Neural cell (in vitro differentiated cells): ENCODE results near the gene CRHR1. TPM values are rescaled to one million over a fixed set of nuclear protein-coding genes. Genes with fewer than 3 reads are reported as not detected.

Experiments used
- H2AFZ ChIP-seq: fragments of 200-600, 300-800 bp; sonication (generic), shearing (Covaris generic); 2 replicates; pipeline ENCODE4 v1.6.0; 2014; ENCODE audit warnings: low read depth, mild to moderate bottlenecking, antibody characterized with exemption, low read length, moderate library complexity
- H3F3A ChIP-seq: fragments of 200-600 bp; shearing (Covaris generic); 2 replicates; pipeline ENCODE4 v1.6.1; 2016; ENCODE audit warnings: mild to moderate bottlenecking, moderate library complexity, mixed read lengths, antibody characterized with exemption, low read length; ENCODE audit not compliant: insufficient read depth, poor library complexity, severe bottlenecking
- H3K27ac ChIP-seq: fragments of 200-600, 300-800 bp; sonication (generic), shearing (Covaris generic); 2 replicates; pipeline ENCODE4 v1.5.1; 2014; ENCODE audit warnings: mild to moderate bottlenecking, low read length, moderate library complexity
- H3K27me3 ChIP-seq: fragments of 300-800, 200-600 bp; sonication (generic), shearing (Covaris generic); 2 replicates; pipeline ENCODE4 v1.6.0; 2014; ENCODE audit warnings: mild to moderate bottlenecking, low read depth, low read length, moderate library complexity; ENCODE audit not compliant: insufficient read depth
- H3K36me3 ChIP-seq: fragments of 300-800, 200-600 bp; sonication (generic), shearing (Covaris generic); 2 replicates; pipeline ENCODE4 v1.5.1; 2014; ENCODE audit warnings: mild to moderate bottlenecking, antibody characterized with exemption, low read length, moderate library complexity; ENCODE audit not compliant: insufficient read depth
- H3K4me2 ChIP-seq: fragments of 300-800, 200-600 bp; sonication (generic), shearing (Covaris generic); 2 replicates; pipeline ENCODE4 v1.6.0; 2014; ENCODE audit warnings: mild to moderate bottlenecking, low read length
- H3K4me3 ChIP-seq: fragments of 300-800, 200-600 bp; sonication (generic), shearing (Covaris generic); 2 replicates; pipeline ENCODE4 v1.5.1; 2014; ENCODE audit warnings: mild to moderate bottlenecking, low read length, moderate library complexity
- H3K79me2 ChIP-seq: fragments of 200-600 bp; shearing (Covaris generic); replicated peaks from 2 replicates; pipeline ENCODE4 v1.6.0; 2014; ENCODE audit warnings: mild to moderate bottlenecking, low read length, moderate library complexity; ENCODE audit not compliant: insufficient read depth
- H3K9ac ChIP-seq: fragments of 300-800, 200-600 bp; sonication (generic), shearing (Covaris generic); 2 replicates; pipeline ENCODE4 v1.6.1; 2016; ENCODE audit warnings: mild to moderate bottlenecking, low read length, mixed read lengths
- H3K9me2 ChIP-seq: fragments of 200-600 bp; shearing (Covaris generic); 2 replicates; pipeline ENCODE4 v1.6.1; 2016; ENCODE audit warnings: mild to moderate bottlenecking, low read length, mixed read lengths; ENCODE audit not compliant: insufficient read depth
- H3K9me3 ChIP-seq: fragments of 200-600, 300-800 bp; sonication (generic), shearing (Covaris generic); 2 replicates; pipeline ENCODE4 v1.6.1; 2016; ENCODE audit warnings: mild to moderate bottlenecking, mixed run types, low read length, moderate library complexity, mixed read lengths
- H4K20me1 ChIP-seq: fragments of 200-600 bp; shearing (Covaris generic); 2 replicates; pipeline ENCODE4 v1.6.1; 2016; ENCODE audit warnings: mild to moderate bottlenecking, mixed run types; ENCODE audit not compliant: insufficient read depth
- EP300 ChIP-seq: fragments of 450-650 bp; conservative IDR thresholded peaks from 2 replicates; pipeline ENCODE4 v1.6.1; 2014; ENCODE audit warnings: antibody characterized with exemption, mild to moderate bottlenecking, moderate library complexity; ENCODE audit not compliant: poor library complexity, severe bottlenecking
- EZH2 ChIP-seq: fragments of 200-600, 300-800 bp; shearing (Covaris generic), sonication (generic); IDR thresholded peaks from 2 replicates; pipeline ENCODE4 v1.6.1; 2014; ENCODE audit warnings: antibody characterized with exemption, low read length, borderline replicate concordance, mild to moderate bottlenecking; ENCODE audit not compliant: insufficient read depth, poor library complexity, severe bottlenecking
- MXI1 ChIP-seq: fragments of 450-650 bp; conservative IDR thresholded peaks from 2 replicates; pipeline ENCODE4 v1.6.1; 2014; ENCODE audit warnings: antibody characterized with exemption, mild to moderate bottlenecking; ENCODE audit not compliant: poor library complexity, severe bottlenecking
- POLR2AphosphoS5 ChIP-seq: IDR thresholded peaks from 2 replicates; pipeline ENCODE4 v1.6.1; 2012
- RAD21 ChIP-seq: fragments of 450-650 bp; conservative IDR thresholded peaks from 2 replicates; pipeline ENCODE4 v1.6.1; 2014; ENCODE audit warnings: antibody characterized with exemption, mild to moderate bottlenecking, moderate library complexity
- SMC3 ChIP-seq: fragments of 450-650 bp; conservative IDR thresholded peaks from 2 replicates; pipeline ENCODE4 v1.6.1; 2014; ENCODE audit warnings: antibody characterized with exemption, mild to moderate bottlenecking, moderate library complexity; ENCODE audit not compliant: poor library complexity
- TAF1 ChIP-seq: IDR thresholded peaks from 2 replicates; pipeline ENCODE4 v1.6.1; 2012; ENCODE audit warnings: low read depth
- polyA plus RNA-seq: library from polyadenylated mRNA; depleted of rRNA; stranded (reverse); fragments of >200 nt; gene quantifications from 2 replicates; pipeline ENCODE4 v1.2.3, GENCODE V29; 2014
- TF ChIP-seq, protein P1 (sequence below): IDR thresholded peaks from 2 replicates; pipeline ENCODE4 v1.6.1; 2012; ENCODE audit warnings: borderline replicate concordance
- TF ChIP-seq, protein P2 (sequence below): fragments of 450-650 bp; IDR thresholded peaks from 2 replicates; pipeline ENCODE4 v1.5.1; 2014; ENCODE audit warnings: antibody characterized with exemption, mild to moderate bottlenecking, moderate library complexity; ENCODE audit not compliant: poor library complexity, severe bottlenecking

CRHR1 gene
- polyA plus RNA-seq, 1 donor from 2014 or later = 4.5 TPM

DNA sequence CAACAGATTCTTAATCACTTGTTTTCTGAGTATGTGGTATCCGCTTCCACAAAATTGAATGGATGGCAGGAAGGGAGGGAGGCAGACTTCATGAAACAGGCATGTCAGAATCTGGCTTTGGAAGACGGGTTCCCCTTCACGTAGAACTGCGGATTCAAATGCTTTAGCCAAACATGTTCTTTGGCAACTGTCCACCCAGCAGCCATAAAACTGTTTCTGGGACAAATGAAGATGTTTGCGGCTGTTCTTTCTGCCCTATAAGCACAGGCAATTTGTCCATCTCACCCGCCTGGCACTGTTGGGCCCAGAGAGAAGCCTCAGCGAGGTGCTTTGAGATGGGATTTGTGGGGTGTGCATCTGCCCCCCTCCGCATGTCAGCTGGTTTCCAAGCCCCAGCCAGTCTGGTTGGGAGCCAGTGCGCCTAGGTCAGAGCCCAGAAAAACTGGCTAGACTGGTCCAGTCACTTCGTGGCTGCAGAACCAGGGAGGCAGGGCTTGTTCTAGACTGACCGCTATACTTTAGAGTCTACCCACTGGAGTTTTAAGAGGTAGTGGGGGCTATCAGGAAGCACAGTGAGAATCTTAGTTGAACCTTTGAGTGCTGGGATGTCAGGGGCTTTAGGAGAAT, 6.3 kb downstream of the CRHR1 start:
- H3F3A ChIP-seq = no peaks in the 10 kb centered on the region
- no peak overlapping the region for H3K27ac ChIP-seq
- H2AFZ ChIP-seq = no peak overlapping the region
- H3K79me2 ChIP-seq = no peaks in the 10 kb centered on the region
- H3K9ac ChIP-seq = no peak overlapping the region
- TF ChIP-seq POLR2AphosphoS5 = no peak
- TF ChIP-seq MXI1 = no peak
- TF ChIP-seq EZH2 = no peak
- peaks cover 10% of the 10 kb centered on the region for H3K27me3 ChIP-seq
- no peaks in the 10 kb centered on the region for H4K20me1 ChIP-seq
- no peak overlapping the region for H3K4me3 ChIP-seq
- no peak overlapping the region for H3K4me2 ChIP-seq
- H3K36me3 ChIP-seq = no peaks in the 10 kb centered on the region
- H3K9me2 ChIP-seq = no peaks in the 10 kb centered on the region
- no peaks in the 10 kb centered on the region for H3K9me3 ChIP-seq

DNA sequence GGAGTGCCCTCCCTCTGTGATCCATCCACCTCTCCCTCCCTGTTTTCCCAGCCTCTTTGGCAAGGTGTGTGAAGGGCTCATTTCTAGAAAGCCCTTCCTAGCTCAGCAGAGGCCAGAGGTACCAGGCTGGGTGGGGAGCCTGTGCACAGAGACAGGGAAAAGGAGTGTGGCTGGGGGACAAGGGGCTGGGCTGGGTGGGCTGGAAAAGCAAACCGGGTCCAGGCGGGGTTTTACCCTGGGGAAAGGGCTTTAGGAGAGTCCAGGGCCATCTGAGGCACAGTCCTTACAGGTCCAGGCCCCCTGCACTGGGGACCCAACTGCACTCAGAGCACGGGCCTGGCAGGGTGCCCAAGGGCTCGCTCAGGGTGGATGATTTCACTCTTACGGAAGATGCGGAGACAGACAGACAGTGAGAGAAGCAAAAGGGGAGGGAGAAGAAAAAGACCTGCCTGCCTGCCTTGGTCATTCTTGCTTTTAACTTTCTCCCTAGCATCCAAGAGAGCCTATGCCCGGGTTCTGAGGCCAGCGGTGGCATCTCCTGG, 7.0 kb downstream of the CRHR1 start:
- Histone ChIP-seq H3K4me3 (no peak overlapping the region), H3K79me2 (no peaks in the 10 kb centered on the region), H3K36me3 (no peaks in the 10 kb centered on the region), H3F3A (no peaks in the 10 kb centered on the region), H3K9ac (no peak overlapping the region), H3K27ac (no peak overlapping the region), H2AFZ (no peak overlapping the region), H3K4me2 (no peak overlapping the region), H3K27me3 (peaks cover 3% of the 10 kb centered on the region), H4K20me1 (no peaks in the 10 kb centered on the region), H3K9me2 (no peaks in the 10 kb centered on the region), H3K9me3 (no peaks in the 10 kb centered on the region)
- no peak for TF ChIP-seq SMC3
- no peak for TF ChIP-seq RAD21
- TF ChIP-seq EZH2 = no peak
- no peak for TF ChIP-seq EP300
- TF ChIP-seq, protein P1, sequence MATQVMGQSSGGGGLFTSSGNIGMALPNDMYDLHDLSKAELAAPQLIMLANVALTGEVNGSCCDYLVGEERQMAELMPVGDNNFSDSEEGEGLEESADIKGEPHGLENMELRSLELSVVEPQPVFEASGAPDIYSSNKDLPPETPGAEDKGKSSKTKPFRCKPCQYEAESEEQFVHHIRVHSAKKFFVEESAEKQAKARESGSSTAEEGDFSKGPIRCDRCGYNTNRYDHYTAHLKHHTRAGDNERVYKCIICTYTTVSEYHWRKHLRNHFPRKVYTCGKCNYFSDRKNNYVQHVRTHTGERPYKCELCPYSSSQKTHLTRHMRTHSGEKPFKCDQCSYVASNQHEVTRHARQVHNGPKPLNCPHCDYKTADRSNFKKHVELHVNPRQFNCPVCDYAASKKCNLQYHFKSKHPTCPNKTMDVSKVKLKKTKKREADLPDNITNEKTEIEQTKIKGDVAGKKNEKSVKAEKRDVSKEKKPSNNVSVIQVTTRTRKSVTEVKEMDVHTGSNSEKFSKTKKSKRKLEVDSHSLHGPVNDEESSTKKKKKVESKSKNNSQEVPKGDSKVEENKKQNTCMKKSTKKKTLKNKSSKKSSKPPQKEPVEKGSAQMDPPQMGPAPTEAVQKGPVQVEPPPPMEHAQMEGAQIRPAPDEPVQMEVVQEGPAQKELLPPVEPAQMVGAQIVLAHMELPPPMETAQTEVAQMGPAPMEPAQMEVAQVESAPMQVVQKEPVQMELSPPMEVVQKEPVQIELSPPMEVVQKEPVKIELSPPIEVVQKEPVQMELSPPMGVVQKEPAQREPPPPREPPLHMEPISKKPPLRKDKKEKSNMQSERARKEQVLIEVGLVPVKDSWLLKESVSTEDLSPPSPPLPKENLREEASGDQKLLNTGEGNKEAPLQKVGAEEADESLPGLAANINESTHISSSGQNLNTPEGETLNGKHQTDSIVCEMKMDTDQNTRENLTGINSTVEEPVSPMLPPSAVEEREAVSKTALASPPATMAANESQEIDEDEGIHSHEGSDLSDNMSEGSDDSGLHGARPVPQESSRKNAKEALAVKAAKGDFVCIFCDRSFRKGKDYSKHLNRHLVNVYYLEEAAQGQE = no peak
- no peak for TF ChIP-seq TAF1

DNA sequence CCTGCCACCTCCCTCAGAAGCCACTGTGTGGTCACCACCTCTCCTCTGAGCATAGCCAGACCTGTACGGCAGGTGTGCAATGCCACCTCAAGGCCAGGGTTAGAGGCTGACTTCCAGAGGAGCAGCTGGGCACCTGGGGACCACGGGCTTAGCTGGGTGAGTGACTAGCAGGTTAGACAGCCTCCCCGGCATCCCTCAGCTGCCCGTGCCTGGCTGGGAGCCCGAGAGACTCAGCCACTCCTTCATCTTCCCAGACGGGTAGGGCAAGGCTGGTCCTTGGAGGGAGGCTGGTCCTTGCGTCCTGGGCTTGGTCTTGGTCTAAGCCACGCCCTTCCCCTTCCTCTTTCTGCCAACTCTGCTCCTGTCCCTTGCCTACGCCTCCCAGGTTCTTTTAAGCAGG, 7.8 kb downstream of the CRHR1 start:
- Histone ChIP-seq H3K36me3 (no peaks in the 10 kb centered on the region), H2AFZ (no peak overlapping the region), H4K20me1 (no peaks in the 10 kb centered on the region), H3K79me2 (no peaks in the 10 kb centered on the region), H3K9me2 (no peaks in the 10 kb centered on the region), H3F3A (no peaks in the 10 kb centered on the region), H3K27me3 (no peaks in the 10 kb centered on the region), H3K27ac (no peak overlapping the region), H3K9ac (no peak overlapping the region), H3K4me2 (no peak overlapping the region), H3K9me3 (no peaks in the 10 kb centered on the region), H3K4me3 (no peak overlapping the region)
- no peak for TF ChIP-seq EZH2
- no peak for TF ChIP-seq RAD21
- no peak for TF ChIP-seq POLR2AphosphoS5
- TF ChIP-seq MXI1 = no peak
- no peak for TF ChIP-seq TAF1
- TF ChIP-seq, protein P2, sequence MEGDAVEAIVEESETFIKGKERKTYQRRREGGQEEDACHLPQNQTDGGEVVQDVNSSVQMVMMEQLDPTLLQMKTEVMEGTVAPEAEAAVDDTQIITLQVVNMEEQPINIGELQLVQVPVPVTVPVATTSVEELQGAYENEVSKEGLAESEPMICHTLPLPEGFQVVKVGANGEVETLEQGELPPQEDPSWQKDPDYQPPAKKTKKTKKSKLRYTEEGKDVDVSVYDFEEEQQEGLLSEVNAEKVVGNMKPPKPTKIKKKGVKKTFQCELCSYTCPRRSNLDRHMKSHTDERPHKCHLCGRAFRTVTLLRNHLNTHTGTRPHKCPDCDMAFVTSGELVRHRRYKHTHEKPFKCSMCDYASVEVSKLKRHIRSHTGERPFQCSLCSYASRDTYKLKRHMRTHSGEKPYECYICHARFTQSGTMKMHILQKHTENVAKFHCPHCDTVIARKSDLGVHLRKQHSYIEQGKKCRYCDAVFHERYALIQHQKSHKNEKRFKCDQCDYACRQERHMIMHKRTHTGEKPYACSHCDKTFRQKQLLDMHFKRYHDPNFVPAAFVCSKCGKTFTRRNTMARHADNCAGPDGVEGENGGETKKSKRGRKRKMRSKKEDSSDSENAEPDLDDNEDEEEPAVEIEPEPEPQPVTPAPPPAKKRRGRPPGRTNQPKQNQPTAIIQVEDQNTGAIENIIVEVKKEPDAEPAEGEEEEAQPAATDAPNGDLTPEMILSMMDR = no peak
- TF ChIP-seq, protein P1 = no peak
- no peak for TF ChIP-seq EP300
- no peak for TF ChIP-seq SMC3
